Body of pancreas (tissue), 4 donors: ENCODE measurements around the gene SAA2. TPM values are rescaled to one million over a fixed set of nuclear protein-coding genes. Genes with fewer than 3 reads are reported as not detected.
A peak's percentile ranks its signal among the peaks of the same experiment; 100 is the strongest.
"Not testable (repeated sequence)": the region's sequence is repeated elsewhere in the genome, so short reads cannot be mapped to it uniquely, and the experiment has no call there.

Source experiments
- ATAC-seq: fragments of 150-250 bp; one replicate; pipeline ENCODE4 v1.9.1; 2016
- DNase-seq, 4 donors: peaks; one replicate each; pipeline ENCODE4 v3.0.0-alpha.2; 2019
- H3K27ac ChIP-seq, 4 donors: fragments of 200-600 bp; sonication (generic); 1 replicate in 3 of 4; 2 replicates in 1 of 4; pipeline versions ENCODE4 v1.5.1 to v1.6.1; 2016 to 2019; ENCODE audit warnings: mild to moderate bottlenecking in 1 of 4, mixed read lengths in 1 of 4, moderate library complexity in 1 of 4
- H3K27me3 ChIP-seq, 2 donors: fragments of 200-600 bp; sonication (generic); one replicate each; pipeline ENCODE4 v1.6.0; 2016; ENCODE audit warnings: mild to moderate bottlenecking in 1 of 2
- H3K36me3 ChIP-seq, 2 donors: fragments of 200-600 bp; sonication (generic); replicated peaks in 1 of 2; 2 replicates each; pipeline ENCODE4 v1.5.1; 2016; ENCODE audit warnings: low read depth in 2 of 2; ENCODE audit not compliant: insufficient read depth in 1 of 2
- H3K4me1 ChIP-seq: fragments of 200-600 bp; sonication (generic); one replicate; pipeline ENCODE4 v1.6.0; 2016
- H3K4me3 ChIP-seq, 2 donors: fragments of 200-600 bp; sonication (generic); 1 replicate in 1 of 2; 2 replicates in 1 of 2; pipeline ENCODE4 v1.5.1; 2016 to 2019
- H3K9me3 ChIP-seq, 3 donors: fragments of 200-600 bp; sonication (generic); 1 replicate in 2 of 3; 2 replicates in 1 of 3; pipeline ENCODE4 v1.5.1; 2016
- CTCF ChIP-seq, 7 experiments: fragments of 450-650 bp in 4 of 7; fragments of 200-600 bp in 3 of 7; sonication (generic) in 3 of 7; IDR thresholded peaks; one replicate each; pipeline ENCODE4 v1.5.1; 2016 to 2019; ENCODE audit warnings: antibody characterized with exemption in 7 of 7
- POLR2A ChIP-seq, 3 donors: fragments of 450-650 bp; IDR thresholded peaks; one replicate each; pipeline ENCODE4 v1.6.1; 2016; ENCODE audit warnings: antibody characterized with exemption in 3 of 3, mild to moderate bottlenecking in 2 of 3
- WGBS, 2 donors: methylation state at CpG; one replicate each; pipeline ENCODE4 v1.1.5; 2017; 5-methylcytosine and 5-hydroxymethylcytosine counted together
- intact Hi-C: fragments of 100-400 bp; cut with DNase I; formaldehyde crosslinking; loops from one replicate; pipeline ENCODE4 v1.15.1; 2023
- total RNA-seq, 2 donors: library from RNA; depleted of rRNA; stranded (reverse); fragments of >200 nt; gene quantifications; one replicate each; pipeline ENCODE4 v1.1.0, GENCODE V29; 2016

SAA2 gene
- total RNA-seq, 2 donors from 2014 or later: 9.3 to 18.1 TPM

GRCh38 chr11:18282626-18283025, 34.2 kb upstream of the SAA2 start:
- no peaks in the 10 kb centered on the region for H3K27me3 ChIP-seq
- no peak overlapping the region for H3K27ac ChIP-seq
- intact Hi-C loops: no loop called here
- H3K4me3 ChIP-seq: no peak overlapping the region
- DNase-seq (no peak), ATAC-seq (no peak)
- H3K9me3 ChIP-seq: no peaks in the 10 kb centered on the region
- peaks cover 1 to 20% of the 10 kb centered on the region in 2 donors for H3K36me3 ChIP-seq
- WGBS, 2 donors: 83 to 87% methylated on average over 2 of the region's 2 CpGs
- TF ChIP-seq POLR2A (IDR thresholded peaks at IDR 0.05) (no peak), CTCF (IDR thresholded peaks at IDR 0.05) (no peak)
- no peaks in the 10 kb centered on the region for H3K4me1 ChIP-seq

- intact Hi-C loops: no loop called here
- Histone ChIP-seq H3K36me3 (peaks cover 0 to 12% of the 10 kb centered on the region in 2 donors), H3K27me3 (no peaks in the 10 kb centered on the region), H3K27ac (no peak overlapping the region), H3K4me1 (no peaks in the 10 kb centered on the region), H3K9me3 (no peaks in the 10 kb centered on the region), H3K4me3 (no peak overlapping the region)
- WGBS, 2 donors: 68 to 82% methylated on average over 4 of the region's 4 CpGs
- no peak for DNase-seq
- no peak for TF ChIP-seq CTCF (IDR thresholded peaks at IDR 0.05)
- TF ChIP-seq POLR2A (IDR thresholded peaks at IDR 0.05): no peak
- no peak for ATAC-seq
These were observed 32.1 kb upstream of the SAA2 start for GRCh38 chr11:18280438-18281045.

GRCh38 chr11:18277565-18278271, 29.2 kb upstream of the SAA2 start:
- H3K4me3 ChIP-seq: no peak overlapping the region
- H3K4me1 ChIP-seq: no peaks in the 10 kb centered on the region
- DNase-seq: peak in 1 of 4 donors; percentile 54
- H3K27ac ChIP-seq: peak overlapping the region in 1 of 4 donors; percentile 45
- TF ChIP-seq CTCF (IDR thresholded peaks at IDR 0.05): no peak
- TF ChIP-seq POLR2A (IDR thresholded peaks at IDR 0.05): no peak
- WGBS, 2 donors: 82 to 91% methylated on average over 5 of the region's 5 CpGs
- ATAC-seq: no peak
- no peaks in the 10 kb centered on the region for H3K27me3 ChIP-seq
- no peaks in the 10 kb centered on the region for H3K9me3 ChIP-seq
- peaks cover 0 to 12% of the 10 kb centered on the region in 2 donors for H3K36me3 ChIP-seq
- intact Hi-C loops: no loop called here

- Histone ChIP-seq H3K27ac (no peak overlapping the region), H3K4me1 (no peaks in the 10 kb centered on the region), H3K27me3 (no peaks in the 10 kb centered on the region), H3K4me3 (no peak overlapping the region), H3K9me3 (no peaks in the 10 kb centered on the region), H3K36me3 (no peaks in the 10 kb centered on the region)
- TF ChIP-seq CTCF (IDR thresholded peaks at IDR 0.05) (no peak), POLR2A (IDR thresholded peaks at IDR 0.05) (no peak)
- intact Hi-C loops: no loop called here
- no peak for DNase-seq
- WGBS, 2 donors: 44 to 48% methylated on average over 4 of the region's 4 CpGs
- ATAC-seq: no peak
These were observed 22.7 kb upstream of the SAA2 start for GRCh38 chr11:18271206-18271605.

GRCh38 chr11:18270102-18270501, 21.6 kb upstream of the SAA2 start:
- 60 to 71% methylated on average over 4 of the region's 4 CpGs for WGBS, 2 donors
- no peak for TF ChIP-seq POLR2A (IDR thresholded peaks at IDR 0.05)
- no peak for TF ChIP-seq CTCF (IDR thresholded peaks at IDR 0.05)
- intact Hi-C loops: no loop called here
- no peak for ATAC-seq
- no peaks in the 10 kb centered on the region for H3K4me1 ChIP-seq
- no peak overlapping the region for H3K27ac ChIP-seq
- DNase-seq: no peak
- H3K36me3 ChIP-seq: no peaks in the 10 kb centered on the region
- H3K9me3 ChIP-seq: no peaks in the 10 kb centered on the region
- H3K4me3 ChIP-seq: no peak overlapping the region
- H3K27me3 ChIP-seq: no peaks in the 10 kb centered on the region

GRCh38 chr11:18269252-18269651, 20.8 kb upstream of the SAA2 start:
- WGBS, 2 donors: 89% methylated on average over 1 of the region's 5 CpGs; no CpG with 5 or more reads in 1 of the 2 donors
- H3K27ac ChIP-seq, DNase-seq, H3K9me3 ChIP-seq, H3K4me1 ChIP-seq, H3K27me3 ChIP-seq, intact Hi-C loops, H3K36me3 ChIP-seq, H3K4me3 ChIP-seq, ATAC-seq: not testable (repeated sequence)
